NK-92 (cell line): ENCODE measurements around the gene LMO2.
"Not testable (repeated sequence)": the region's sequence is repeated elsewhere in the genome, so short reads cannot be mapped to it uniquely, and the experiment has no call there.

Experiments
- DNase-seq: peaks from one replicate; lab custom pipeline; 2025; ENCODE audit not compliant: unreplicated experiment; lab: John Stamatoyannopoulos, UW

Gene LMO2

GRCh38 chr11:33827206-33827605 is 64.7 kb downstream of the LMO2 start:
- no peak for DNase-seq

- no peak for DNase-seq
Observed at GRCh38 chr11:33825854-33826560, 65.9 kb downstream of the LMO2 start.

GRCh38 chr11:33822981-33823380 is 68.9 kb downstream of the LMO2 start:
- not testable (repeated sequence) for DNase-seq

- no peak for DNase-seq
Observed at GRCh38 chr11:33819278-33820035, 72.4 kb downstream of the LMO2 start.
